ENCODE data around the gene FAF2.

GRCh38 chr5:176530393-176530982, 82.3 kb downstream of the FAF2 start:
- no peak for TF ChIP-seq GATA2 (IDR thresholded peaks at IDR 0.05; ENCODE audit: low read depth, low read length)
- TF ChIP-seq GATA3 (IDR thresholded peaks at IDR 0.05; ENCODE audit: low read depth, low read length) = no peak
